IPS DF 4.7 (cell line): ENCODE measurements around the gene CRYZ.
"Not testable (repeated sequence)": the region's sequence is repeated elsewhere in the genome, so short reads cannot be mapped to it uniquely, and the experiment has no call there.

Source experiments
- DNase-seq: peaks from one replicate; pipeline ENCODE4 v3.0.0-alpha.2; 2013; ENCODE audit warnings: low spot score; ENCODE audit errors: extremely low read depth

The CRYZ gene

GRCh38 chr1:74732960-74733603 lies at the start of gene CRYZ, which contains the start of gene TYW3:
CRYZ (minus strand) TSS chr1:74733050; CDS start chr1:74724821, 8,229 bp downstream.
TYW3 (plus strand) TSS chr1:74733152; CDS start chr1:74733245, 93 bp downstream.
- peak; percentile 68 for DNase-seq

GRCh38 chr1:74780594-74780993 lies 47.7 kb upstream of the CRYZ start:
- DNase-seq, result no peak

GRCh38 chr1:74779750-74780149 lies 46.9 kb upstream of the CRYZ start:
- DNase-seq, result no peak

GRCh38 chr1:74777525-74777924 lies 44.7 kb upstream of the CRYZ start:
- no peak for DNase-seq

GRCh38 chr1:74775735-74776134 lies 42.9 kb upstream of the CRYZ start:
- DNase-seq, result no peak

GRCh38 chr1:74773582-74773981 lies 40.7 kb upstream of the CRYZ start:
- no peak for DNase-seq

- DNase-seq, result no peak
Observed at GRCh38 chr1:74772945-74773344, 40.1 kb upstream of the CRYZ start.

GRCh38 chr1:74771913-74772515 lies 39.2 kb upstream of the CRYZ start:
- no peak for DNase-seq

- peak; percentile 46 for DNase-seq
Observed at GRCh38 chr1:74767490-74767889, 34.6 kb upstream of the CRYZ start.

GRCh38 chr1:74766579-74766978 lies 33.7 kb upstream of the CRYZ start:
- no peak for DNase-seq

GRCh38 chr1:74763807-74764206 lies 31.0 kb upstream of the CRYZ start:
- DNase-seq, result no peak

- not testable (repeated sequence) for DNase-seq
Observed at GRCh38 chr1:74756650-74757049, 23.8 kb upstream of the CRYZ start.

- DNase-seq, result no peak
Observed at GRCh38 chr1:74755475-74755874, 22.6 kb upstream of the CRYZ start.

GRCh38 chr1:74753104-74753503 lies 20.3 kb upstream of the CRYZ start:
- no peak for DNase-seq

- DNase-seq, result no peak
Observed at GRCh38 chr1:74748960-74749359, 16.1 kb upstream of the CRYZ start.

- DNase-seq, result not testable (repeated sequence)
Observed at GRCh38 chr1:74745247-74745646, 12.4 kb upstream of the CRYZ start.

GRCh38 chr1:74740307-74740980 lies 7.6 kb upstream of the CRYZ start:
- not testable (repeated sequence) for DNase-seq

- DNase-seq, result no peak
Observed at GRCh38 chr1:74737333-74737732, 4.5 kb upstream of the CRYZ start.

- peak; percentile 38 for DNase-seq
Observed at GRCh38 chr1:74733604-74734484, 994 bp upstream of the CRYZ start.

- DNase-seq, result not testable (repeated sequence)
Observed at GRCh38 chr1:74732071-74732946, 541 bp downstream of the CRYZ start.
